Heart left ventricle (tissue), 13 donors: ENCODE results near the gene ACOT13.

Experiments used
- POLR2A ChIP-seq, 2 donors: fragments of 450-650 bp; IDR thresholded peaks; one replicate each; pipeline ENCODE4 v1.6.1; 2017; ENCODE audit warnings: antibody characterized with exemption in 2 of 2, mild to moderate bottlenecking in 2 of 2, moderate library complexity in 2 of 2
- TF ChIP-seq, protein P1 (sequence below), 12 donors: fragments of 200-600 bp; sonication (generic) in 4 of 12; IDR thresholded peaks; one replicate each; pipeline versions ENCODE4 v1.5.0 to v1.8.0; 2018 to 2022; ENCODE audit warnings: antibody characterized with exemption in 12 of 12, mild to moderate bottlenecking in 5 of 12
- donor health status: ischemic (EF 13 %, LVEDD 7.1; RV severe dilation, severe dysfunction).
- donor health status: DM: no; HTN: yes; CAD: no.
- donor health status: DM: no; HTN: no; CAD: no.
- donor health status: ischemic (EF 25% LVEDD 6.9; RV normal size, moderate dysfunction).
- donor health status: ischemic (EF 25% LVEDD 5.7; RV mildly dilated, moderate dysfunction).
- donor health status: ischemic (EF 35%, LVEDD 5.7; RV mildly dilated, moderate dysfunction).
- donor health status: nonischemic (EF 11% LVEDD 7.7; RV severe dilation, severe dysfunction).
- donor health status: DM: yes; HTN: yes; CAD: no.
- donor health status: PGD.
- donor health status: ischemic (EF 29% LVEDD 5.4; RV normal size, mild dysfunction).
- donor health status: nonischemic (EF 23%, LVEDD 6.1; RV moderate dilation, normal function).

DNA sequence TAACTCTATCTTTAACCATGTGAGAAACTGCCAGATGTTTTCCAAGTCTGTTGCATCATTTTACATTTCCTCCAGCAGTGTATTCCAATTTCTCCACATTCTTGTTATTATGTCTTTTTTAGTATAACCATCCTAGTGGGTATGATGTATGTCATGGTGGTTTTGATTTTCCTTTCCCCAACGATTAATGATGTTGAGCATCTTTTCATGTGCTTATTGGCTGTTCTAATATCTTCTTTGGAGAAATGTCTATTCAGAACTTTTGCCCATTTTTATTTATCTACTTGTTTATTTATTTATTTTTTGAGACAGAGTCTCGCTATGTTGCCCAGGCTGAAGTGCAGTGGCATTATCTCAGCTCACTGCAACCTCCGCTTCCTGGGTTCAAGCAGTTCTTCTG is 56.4 kb downstream of the ACOT13 start:
- TF ChIP-seq, protein P1, sequence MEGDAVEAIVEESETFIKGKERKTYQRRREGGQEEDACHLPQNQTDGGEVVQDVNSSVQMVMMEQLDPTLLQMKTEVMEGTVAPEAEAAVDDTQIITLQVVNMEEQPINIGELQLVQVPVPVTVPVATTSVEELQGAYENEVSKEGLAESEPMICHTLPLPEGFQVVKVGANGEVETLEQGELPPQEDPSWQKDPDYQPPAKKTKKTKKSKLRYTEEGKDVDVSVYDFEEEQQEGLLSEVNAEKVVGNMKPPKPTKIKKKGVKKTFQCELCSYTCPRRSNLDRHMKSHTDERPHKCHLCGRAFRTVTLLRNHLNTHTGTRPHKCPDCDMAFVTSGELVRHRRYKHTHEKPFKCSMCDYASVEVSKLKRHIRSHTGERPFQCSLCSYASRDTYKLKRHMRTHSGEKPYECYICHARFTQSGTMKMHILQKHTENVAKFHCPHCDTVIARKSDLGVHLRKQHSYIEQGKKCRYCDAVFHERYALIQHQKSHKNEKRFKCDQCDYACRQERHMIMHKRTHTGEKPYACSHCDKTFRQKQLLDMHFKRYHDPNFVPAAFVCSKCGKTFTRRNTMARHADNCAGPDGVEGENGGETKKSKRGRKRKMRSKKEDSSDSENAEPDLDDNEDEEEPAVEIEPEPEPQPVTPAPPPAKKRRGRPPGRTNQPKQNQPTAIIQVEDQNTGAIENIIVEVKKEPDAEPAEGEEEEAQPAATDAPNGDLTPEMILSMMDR (IDR thresholded peaks at IDR 0.05): no peak
- no peak for TF ChIP-seq POLR2A (IDR thresholded peaks at IDR 0.05)
